A673 (cell line): ENCODE measurements around the gene DHRS1. TPM values are rescaled to one million over a fixed set of nuclear protein-coding genes. Genes with fewer than 3 reads are reported as not detected.

ENCODE experiments used
- BruUV-seq: library from RNA; stranded (reverse); fragments of 400-500 nt; replicated peaks from 2 replicates; lab custom pipeline; 2021; lab: Mats Ljungman, UMichigan
- CTCF ChIA-PET: fragments of 300-600 bp; sonication (Branson Sonifier 250); formaldehyde crosslinking; loops from one replicate; lab custom pipeline; 2022; ENCODE audit warnings: antibody characterized with exemption; lab: Charles Lee
- POLR2A ChIA-PET: fragments of 300-600 bp; sonication (Branson Sonifier 250); formaldehyde crosslinking; loops from one replicate; lab custom pipeline; 2022; ENCODE audit warnings: antibody characterized with exemption; ENCODE audit not compliant: low non-redundant PET; lab: Charles Lee
- DNase-seq: peaks from one replicate; pipeline ENCODE4 v3.0.0-alpha.2; 2015; ENCODE audit warnings: low spot score
- H3K27ac ChIP-seq: fragments of 200-600 bp; sonication (generic); 2 replicates; pipeline ENCODE4 v1.5.1; 2016; ENCODE audit warnings: mixed run types, low read depth, mild to moderate bottlenecking, mixed read lengths, antibody characterized with exemption, low read length; ENCODE audit not compliant: poor library complexity, severe bottlenecking
- H3K27me3 ChIP-seq: fragments of 200-600 bp; sonication (generic); replicated peaks from 2 replicates; pipeline ENCODE4 v1.6.1; 2017; ENCODE audit warnings: mixed run types, low read depth, mild to moderate bottlenecking, mixed read lengths, antibody characterized with exemption, low read length; ENCODE audit not compliant: insufficient read depth, poor library complexity
- H3K36me3 ChIP-seq: fragments of 200-600 bp; sonication (generic); 2 replicates; pipeline ENCODE4 v1.6.1; 2016; ENCODE audit warnings: mixed run types, mild to moderate bottlenecking, mixed read lengths, antibody characterized with exemption, low read length; ENCODE audit not compliant: insufficient read depth, poor library complexity, severe bottlenecking
- H3K4me1 ChIP-seq: fragments of 200-600 bp; sonication (generic); 2 replicates; pipeline ENCODE4 v1.6.1; 2017; ENCODE audit warnings: mixed run types, mild to moderate bottlenecking, mixed read lengths, antibody characterized with exemption, low read length; ENCODE audit not compliant: insufficient read depth, poor library complexity, severe bottlenecking
- H3K4me3 ChIP-seq: fragments of 200-600 bp; sonication (generic); 2 replicates; pipeline ENCODE4 v1.5.1; 2016; ENCODE audit warnings: low read depth, mixed run types, mild to moderate bottlenecking, mixed read lengths, low read length; ENCODE audit not compliant: poor library complexity, severe bottlenecking
- H3K9me3 ChIP-seq: fragments of 200-600 bp; sonication (generic); 2 replicates; pipeline ENCODE4 v1.6.1; 2016; ENCODE audit warnings: mixed run types, low read depth, mild to moderate bottlenecking, mixed read lengths, antibody characterized with exemption, low read length; ENCODE audit not compliant: poor library complexity, severe bottlenecking
- EZH2 ChIP-seq: fragments of 200-600 bp; sonication (generic); IDR thresholded peaks from 2 replicates; pipeline ENCODE4 v1.6.1; 2017; ENCODE audit warnings: borderline replicate concordance, low read depth, mild to moderate bottlenecking, mixed read lengths, antibody characterized with exemption, low read length; ENCODE audit not compliant: poor library complexity, severe bottlenecking
- intact Hi-C: fragments of 100-400 bp; cut with micrococcal nuclease; formaldehyde crosslinking; loops from one replicate; pipeline ENCODE4 v1.10.0; 2022; ENCODE audit not compliant: unreplicated experiment
- total RNA-seq: library from RNA; stranded (reverse); gene quantifications from 2 replicates; pipeline ENCODE4 v1.2.3, GENCODE V29; 2021
- TF ChIP-seq, protein P1 (sequence below): fragments of 300-800, 200-600 bp; sonication (generic); conservative IDR thresholded peaks from 2 replicates; pipeline ENCODE4 v1.5.1; 2017; ENCODE audit warnings: low read depth, mild to moderate bottlenecking, antibody characterized with exemption, low read length, moderate library complexity, mixed read lengths

Gene DHRS1
- total RNA-seq, 1 experiment from 2014 or later = 13.3 TPM

DNA sequence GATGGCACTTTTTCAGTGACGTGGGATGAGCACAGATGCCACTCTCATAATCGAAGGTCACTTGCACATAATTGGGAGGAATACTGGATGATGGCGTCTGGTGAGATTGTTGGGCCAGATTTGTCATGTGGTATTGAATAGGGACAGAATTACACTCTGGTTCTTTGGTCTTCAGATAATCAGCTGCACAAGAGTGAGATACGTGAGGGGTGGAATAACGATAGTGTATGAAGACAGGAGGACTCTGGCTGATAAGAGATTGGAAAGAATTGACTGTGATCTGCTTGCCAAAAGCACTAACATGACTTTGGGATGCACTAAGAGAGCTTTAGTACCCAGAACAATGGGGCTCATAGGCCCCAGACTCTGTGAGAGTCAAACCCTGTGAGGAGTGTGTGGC, 21.2 kb downstream of the DHRS1 start:
- H3K36me3 ChIP-seq = no peaks in the 10 kb centered on the region
- H3K4me1 ChIP-seq = no peaks in the 10 kb centered on the region
- TF ChIP-seq EZH2 = no peak
- TF ChIP-seq, protein P1, sequence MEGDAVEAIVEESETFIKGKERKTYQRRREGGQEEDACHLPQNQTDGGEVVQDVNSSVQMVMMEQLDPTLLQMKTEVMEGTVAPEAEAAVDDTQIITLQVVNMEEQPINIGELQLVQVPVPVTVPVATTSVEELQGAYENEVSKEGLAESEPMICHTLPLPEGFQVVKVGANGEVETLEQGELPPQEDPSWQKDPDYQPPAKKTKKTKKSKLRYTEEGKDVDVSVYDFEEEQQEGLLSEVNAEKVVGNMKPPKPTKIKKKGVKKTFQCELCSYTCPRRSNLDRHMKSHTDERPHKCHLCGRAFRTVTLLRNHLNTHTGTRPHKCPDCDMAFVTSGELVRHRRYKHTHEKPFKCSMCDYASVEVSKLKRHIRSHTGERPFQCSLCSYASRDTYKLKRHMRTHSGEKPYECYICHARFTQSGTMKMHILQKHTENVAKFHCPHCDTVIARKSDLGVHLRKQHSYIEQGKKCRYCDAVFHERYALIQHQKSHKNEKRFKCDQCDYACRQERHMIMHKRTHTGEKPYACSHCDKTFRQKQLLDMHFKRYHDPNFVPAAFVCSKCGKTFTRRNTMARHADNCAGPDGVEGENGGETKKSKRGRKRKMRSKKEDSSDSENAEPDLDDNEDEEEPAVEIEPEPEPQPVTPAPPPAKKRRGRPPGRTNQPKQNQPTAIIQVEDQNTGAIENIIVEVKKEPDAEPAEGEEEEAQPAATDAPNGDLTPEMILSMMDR = no peak
- no peaks in the 10 kb centered on the region for H3K9me3 ChIP-seq
- ChIA-PET CTCF (no interaction called here), POLR2A (no interaction called here)
- DNase-seq = no peak
- no peak overlapping the region for H3K4me3 ChIP-seq
- no peak overlapping the region for H3K27ac ChIP-seq
- H3K27me3 ChIP-seq = no peaks in the 10 kb centered on the region
- intact Hi-C loops = no loop called here
- no TSS peak for BruUV-seq

DNA sequence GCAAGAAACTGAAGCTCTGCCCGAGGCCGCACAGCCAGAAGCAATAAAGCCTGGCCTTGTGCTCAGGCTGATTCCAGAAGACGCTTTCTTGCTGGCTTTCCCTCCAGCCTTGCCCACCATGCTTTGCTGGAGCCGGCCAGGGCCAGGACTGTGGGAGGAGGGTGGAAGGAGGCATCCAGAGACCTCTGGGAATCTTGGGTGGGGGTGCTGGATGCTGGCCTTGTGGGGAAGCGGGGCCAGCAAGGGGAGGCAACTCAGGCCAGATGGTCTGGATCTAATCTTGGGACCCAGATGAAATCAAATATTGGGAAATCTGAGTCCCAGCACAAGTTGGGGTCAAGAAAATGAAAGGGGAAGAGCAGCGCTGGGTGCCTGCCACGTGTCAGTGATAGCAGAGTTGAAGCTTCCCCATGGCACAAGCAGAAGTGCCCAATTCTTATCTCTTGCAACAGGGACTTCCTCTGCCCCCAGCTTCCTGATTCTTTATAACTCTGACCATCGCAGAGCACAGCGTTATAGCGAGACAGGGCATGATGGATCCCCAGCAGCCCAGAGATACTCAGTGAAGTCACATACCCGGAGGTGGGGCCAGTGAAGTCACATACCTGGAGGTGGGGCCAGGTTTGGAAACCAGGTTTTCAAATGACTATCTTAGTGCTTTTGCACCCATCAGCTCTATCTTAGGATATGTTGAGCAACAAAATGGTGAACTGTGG, 21.8 kb downstream of the DHRS1 start:
- no peaks in the 10 kb centered on the region for H3K9me3 ChIP-seq
- CTCF ChIA-PET = no interaction called here
- H3K27ac ChIP-seq = no peak overlapping the region
- DNase-seq = no peak
- no peak for TF ChIP-seq EZH2
- TF ChIP-seq, protein P1 = no peak
- H3K4me1 ChIP-seq = no peaks in the 10 kb centered on the region
- H3K36me3 ChIP-seq = no peaks in the 10 kb centered on the region
- no peaks in the 10 kb centered on the region for H3K27me3 ChIP-seq
- H3K4me3 ChIP-seq = no peak overlapping the region
- POLR2A ChIA-PET = no interaction called here
- intact Hi-C loops = no loop called here
- no TSS peak for BruUV-seq

DNA sequence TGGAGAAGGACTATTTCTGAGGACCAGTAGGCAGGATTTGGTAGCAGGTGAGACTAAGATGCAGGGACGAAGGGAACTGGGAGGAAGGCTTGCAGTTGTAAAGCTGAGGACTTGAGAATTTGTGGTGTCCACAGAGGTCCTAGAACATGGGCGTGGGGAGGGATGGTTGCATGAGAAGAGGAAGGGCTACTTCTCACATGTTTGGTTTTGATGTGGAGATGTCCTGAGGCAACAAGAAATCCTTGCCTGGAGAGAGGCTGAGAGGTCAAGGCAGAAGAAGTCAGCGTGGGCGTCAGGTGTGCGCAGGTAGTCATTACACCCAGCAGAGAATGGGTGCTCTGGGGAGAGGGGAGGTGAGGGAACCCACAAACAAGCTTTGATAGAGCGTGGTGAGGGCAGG, 22.5 kb downstream of the DHRS1 start:
- Histone ChIP-seq H3K4me3 (no peak overlapping the region), H3K4me1 (no peaks in the 10 kb centered on the region), H3K36me3 (no peaks in the 10 kb centered on the region), H3K9me3 (no peaks in the 10 kb centered on the region), H3K27ac (no peak overlapping the region), H3K27me3 (no peaks in the 10 kb centered on the region)
- BruUV-seq = no TSS peak
- CTCF ChIA-PET = no interaction called here
- POLR2A ChIA-PET = interaction anchor here (0.5 kb wide), 1 partner anchor 723 kb away, joined by 10 read pairs; no protein-coding TSS in a partner anchor
- DNase-seq = no peak
- intact Hi-C loops = no loop called here
- TF ChIP-seq, protein P1 = no peak
- no peak for TF ChIP-seq EZH2
